Spleen (tissue), 7 donors: ENCODE measurements around the gene P2RY11.

Source experiments
- POLR2A ChIP-seq, 3 donors: fragments of 450-650 bp; IDR thresholded peaks; one replicate each; pipeline ENCODE4 v1.5.1; 2017; ENCODE audit warnings: antibody characterized with exemption in 3 of 3, mild to moderate bottlenecking in 1 of 3
- TF ChIP-seq, protein P1 (sequence below), 11 experiments: fragments of 200-600 bp in 7 of 11; fragments of 450-650 bp in 4 of 11; sonication (generic) in 4 of 11; IDR thresholded peaks in 8 of 11; conservative IDR thresholded peaks in 3 of 11; 1 replicate in 7 of 11; 2 replicates in 4 of 11; pipeline versions ENCODE4 v1.4.0 to v1.8.0; 2016 to 2021; ENCODE audit warnings: antibody characterized with exemption in 11 of 11, inconsistent platforms in 4 of 11, mild to moderate bottlenecking in 1 of 11
- donor health status: DM: no; HTN: no; CAD: no; lungs with moderate emphysema.
- donor health status: DM: no; HTN: no; CAD: no.
- donor health status: DM: no; HTN: no; CAD: no.

DNA sequence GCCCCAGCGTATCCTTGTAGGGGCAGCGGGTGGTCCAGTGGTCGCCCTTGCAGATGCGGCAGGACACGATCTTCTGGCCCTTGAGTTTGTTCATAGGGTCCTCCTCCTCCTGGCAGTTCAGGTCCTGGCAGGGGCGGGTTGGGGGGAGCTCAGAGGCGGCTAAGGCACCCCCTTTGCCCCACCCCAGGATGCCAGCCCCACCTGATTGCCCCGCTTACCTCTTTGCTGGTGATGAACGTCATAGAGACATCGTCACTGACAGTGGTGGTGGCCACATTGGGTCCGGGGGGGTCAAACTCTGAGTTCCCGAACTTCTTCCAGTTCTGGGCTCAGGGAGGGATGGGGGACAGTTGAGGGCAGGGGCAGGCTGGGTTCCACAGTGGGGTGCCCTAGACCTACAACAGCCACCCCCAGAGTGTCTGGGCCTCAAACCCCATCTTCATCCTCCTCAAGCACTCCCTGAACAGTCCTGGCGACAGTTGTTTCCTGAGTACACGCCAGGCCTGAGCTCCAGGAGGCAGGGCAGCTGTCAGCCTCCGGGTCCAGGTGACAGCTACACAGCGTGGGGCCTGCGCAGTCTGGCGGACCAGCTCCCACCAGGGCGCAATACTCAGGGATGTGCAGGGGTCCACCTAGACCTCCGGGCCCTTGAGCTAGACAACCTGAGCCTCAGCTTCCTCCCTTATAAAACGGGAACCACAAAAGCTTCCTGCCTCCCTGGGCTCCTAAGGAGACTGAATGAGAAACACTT lies 5.5 kb downstream of the P2RY11 start:
- TF ChIP-seq, protein P1, sequence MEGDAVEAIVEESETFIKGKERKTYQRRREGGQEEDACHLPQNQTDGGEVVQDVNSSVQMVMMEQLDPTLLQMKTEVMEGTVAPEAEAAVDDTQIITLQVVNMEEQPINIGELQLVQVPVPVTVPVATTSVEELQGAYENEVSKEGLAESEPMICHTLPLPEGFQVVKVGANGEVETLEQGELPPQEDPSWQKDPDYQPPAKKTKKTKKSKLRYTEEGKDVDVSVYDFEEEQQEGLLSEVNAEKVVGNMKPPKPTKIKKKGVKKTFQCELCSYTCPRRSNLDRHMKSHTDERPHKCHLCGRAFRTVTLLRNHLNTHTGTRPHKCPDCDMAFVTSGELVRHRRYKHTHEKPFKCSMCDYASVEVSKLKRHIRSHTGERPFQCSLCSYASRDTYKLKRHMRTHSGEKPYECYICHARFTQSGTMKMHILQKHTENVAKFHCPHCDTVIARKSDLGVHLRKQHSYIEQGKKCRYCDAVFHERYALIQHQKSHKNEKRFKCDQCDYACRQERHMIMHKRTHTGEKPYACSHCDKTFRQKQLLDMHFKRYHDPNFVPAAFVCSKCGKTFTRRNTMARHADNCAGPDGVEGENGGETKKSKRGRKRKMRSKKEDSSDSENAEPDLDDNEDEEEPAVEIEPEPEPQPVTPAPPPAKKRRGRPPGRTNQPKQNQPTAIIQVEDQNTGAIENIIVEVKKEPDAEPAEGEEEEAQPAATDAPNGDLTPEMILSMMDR (IDR thresholded peaks at IDR 0.05 in 8 of 11, conservative IDR thresholded peaks at IDR 0.05 in 3 of 11) = no peak
- TF ChIP-seq POLR2A (IDR thresholded peaks at IDR 0.05) = no peak
